Adipocyte (in vitro differentiated cells): ENCODE results near the gene PLD6.
A peak's percentile ranks its signal among the peaks of the same experiment; 100 is the strongest.

Experiments used
- DNase-seq: peaks from one replicate; pipeline ENCODE4 v3.0.0-alpha.2; 2015; ENCODE audit warnings: low read depth
- H3K27me3 ChIP-seq: replicated peaks from 2 replicates; pipeline ENCODE4 v1.7.0; 2013; ENCODE audit warnings: mild to moderate bottlenecking, low read length, moderate library complexity; ENCODE audit not compliant: control insufficient read depth, insufficient read depth
- H3K36me3 ChIP-seq: 2 replicates; pipeline ENCODE4 v1.7.0; 2013; ENCODE audit warnings: low read length, mild to moderate bottlenecking, moderate library complexity; ENCODE audit not compliant: control insufficient read depth, insufficient read depth, severe bottlenecking
- H3K4me1 ChIP-seq: 2 replicates; pipeline ENCODE4 v1.7.0; 2013; ENCODE audit warnings: mild to moderate bottlenecking, low read length, moderate library complexity; ENCODE audit not compliant: control insufficient read depth, insufficient read depth
- H3K4me3 ChIP-seq: 2 replicates; pipeline ENCODE4 v1.7.0; 2013; ENCODE audit warnings: mild to moderate bottlenecking, low read length, moderate library complexity
- H3K9ac ChIP-seq: 2 replicates; pipeline ENCODE4 v1.7.0; 2013; ENCODE audit warnings: mild to moderate bottlenecking, low read length, moderate library complexity
- H3K9me3 ChIP-seq: 2 replicates; pipeline ENCODE4 v1.7.0; 2013; ENCODE audit warnings: mild to moderate bottlenecking, low read length, moderate library complexity; ENCODE audit not compliant: control insufficient read depth

PLD6 gene

DNA sequence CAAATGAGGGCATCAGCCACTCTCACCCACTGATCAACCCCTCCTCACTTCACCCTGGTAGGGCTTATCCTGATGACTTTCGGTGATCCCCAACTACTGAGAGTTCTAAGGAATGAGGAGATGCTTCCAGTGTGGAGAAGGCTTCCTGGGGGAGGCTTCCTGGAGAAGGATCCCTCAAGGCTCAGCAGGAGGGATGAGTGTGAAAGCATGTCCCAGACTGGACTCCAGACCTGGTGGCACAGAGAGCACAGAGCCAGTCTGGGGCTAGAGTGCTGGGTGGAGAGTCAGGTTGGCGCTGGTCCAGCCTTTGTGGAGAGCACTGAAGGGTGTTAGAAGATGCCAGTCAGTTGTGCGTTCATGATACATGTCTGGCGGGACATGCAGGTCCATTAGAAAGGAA lies 53.7 kb downstream of the PLD6 start:
- peaks cover 65% of the 10 kb centered on the region for H3K4me1 ChIP-seq
- no peaks in the 10 kb centered on the region for H3K9me3 ChIP-seq
- no peaks in the 10 kb centered on the region for H3K27me3 ChIP-seq
- H3K4me3 ChIP-seq, result no peak overlapping the region
- peaks cover 72% of the 10 kb centered on the region for H3K36me3 ChIP-seq
- peak; percentile 21 for DNase-seq
- H3K9ac ChIP-seq, result peak overlapping the region; percentile 60

DNA sequence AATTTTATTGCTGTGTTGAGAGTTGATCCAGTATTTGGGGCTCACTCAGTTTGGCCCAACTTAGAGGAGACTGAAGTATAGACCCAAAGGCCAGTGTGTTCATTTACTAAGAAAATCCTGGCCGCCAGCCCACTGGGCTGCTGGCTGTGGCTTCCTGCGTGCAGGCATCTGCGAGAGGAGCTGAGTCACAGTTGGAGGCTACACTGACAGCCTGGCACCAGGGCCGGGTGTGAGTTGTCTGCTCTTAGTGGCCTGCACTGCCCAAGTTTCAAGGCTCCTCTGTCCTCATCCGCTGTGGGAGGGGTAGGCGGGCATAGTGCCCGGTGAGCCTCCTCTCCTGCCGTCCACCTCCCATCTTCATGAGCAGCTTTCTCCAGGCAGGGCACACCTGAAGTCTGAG lies 54.2 kb downstream of the PLD6 start:
- Histone ChIP-seq H3K36me3 (peaks cover 73% of the 10 kb centered on the region), H3K27me3 (no peaks in the 10 kb centered on the region), H3K9ac (peak overlapping the region; percentile 70), H3K4me3 (peak overlapping the region; percentile 59), H3K4me1 (peaks cover 65% of the 10 kb centered on the region), H3K9me3 (no peaks in the 10 kb centered on the region)
- DNase-seq, result peak; percentile 96

DNA sequence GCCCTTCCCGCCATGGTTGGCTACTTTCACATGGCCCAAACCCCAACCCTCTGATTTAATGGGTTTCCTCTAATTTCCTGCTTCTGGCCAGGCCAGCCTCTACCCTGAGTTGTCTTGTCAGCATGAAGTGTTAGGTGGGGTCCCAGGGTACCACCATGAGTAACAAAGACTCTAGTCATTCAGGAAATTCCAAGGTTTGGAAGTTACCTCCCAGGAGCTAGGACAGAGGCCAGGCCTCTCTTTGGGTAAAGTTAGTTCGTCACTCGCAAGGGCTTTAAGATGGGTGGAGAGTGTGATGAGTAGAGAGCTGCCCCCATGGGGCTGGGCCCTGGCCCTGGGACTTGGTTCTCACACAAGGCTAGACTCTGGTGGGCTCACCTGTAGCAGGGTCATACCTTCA lies 54.6 kb downstream of the PLD6 start:
- Histone ChIP-seq H3K9ac (peak overlapping the region; percentile 70), H3K9me3 (no peaks in the 10 kb centered on the region), H3K4me1 (peaks cover 65% of the 10 kb centered on the region), H3K4me3 (peak overlapping the region; percentile 59), H3K36me3 (peaks cover 73% of the 10 kb centered on the region), H3K27me3 (no peaks in the 10 kb centered on the region)
- DNase-seq, result peak; percentile 4

DNA sequence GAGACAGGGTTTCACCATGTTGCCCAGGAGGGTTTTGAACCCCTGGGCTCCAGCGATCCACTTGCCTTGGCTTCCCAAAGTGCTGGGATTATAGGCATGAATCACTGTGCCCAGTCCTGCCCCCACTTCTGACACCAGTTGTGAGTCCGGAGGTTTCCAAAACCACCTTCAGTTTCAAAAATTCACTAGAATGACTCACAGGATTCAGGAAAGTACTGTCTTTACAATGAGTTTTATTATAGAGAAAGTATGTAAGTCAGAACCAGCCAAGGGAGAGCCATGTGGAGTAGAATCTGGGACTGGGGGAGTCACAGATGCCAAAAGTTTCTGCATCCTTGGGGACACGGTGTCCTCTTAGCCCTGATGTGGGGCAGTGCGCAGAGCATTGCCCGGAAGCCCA lies 55.1 kb downstream of the PLD6 start:
- no peaks in the 10 kb centered on the region for H3K27me3 ChIP-seq
- H3K9me3 ChIP-seq, result no peaks in the 10 kb centered on the region
- H3K36me3 ChIP-seq, result peaks cover 76% of the 10 kb centered on the region
- DNase-seq, result peak; percentile 68
- peak overlapping the region; percentile 70 for H3K9ac ChIP-seq
- peaks cover 62% of the 10 kb centered on the region for H3K4me1 ChIP-seq
- H3K4me3 ChIP-seq, result peak overlapping the region; percentile 59
